CD4-positive, alpha-beta T cell treated with Interleukin-17A for 4 hours (primary cell): ENCODE measurements around the gene FOXD4.
A peak's percentile ranks its signal among the peaks of the same experiment; 100 is the strongest.
"Not testable (repeated sequence)": the region's sequence is repeated elsewhere in the genome, so short reads cannot be mapped to it uniquely, and the experiment has no call there.

Experiments
- DNase-seq: peaks from one replicate; pipeline ENCODE4 v3.0.0-alpha.2; 2020; ENCODE audit warnings: mixed read lengths

FOXD4 gene

DNA sequence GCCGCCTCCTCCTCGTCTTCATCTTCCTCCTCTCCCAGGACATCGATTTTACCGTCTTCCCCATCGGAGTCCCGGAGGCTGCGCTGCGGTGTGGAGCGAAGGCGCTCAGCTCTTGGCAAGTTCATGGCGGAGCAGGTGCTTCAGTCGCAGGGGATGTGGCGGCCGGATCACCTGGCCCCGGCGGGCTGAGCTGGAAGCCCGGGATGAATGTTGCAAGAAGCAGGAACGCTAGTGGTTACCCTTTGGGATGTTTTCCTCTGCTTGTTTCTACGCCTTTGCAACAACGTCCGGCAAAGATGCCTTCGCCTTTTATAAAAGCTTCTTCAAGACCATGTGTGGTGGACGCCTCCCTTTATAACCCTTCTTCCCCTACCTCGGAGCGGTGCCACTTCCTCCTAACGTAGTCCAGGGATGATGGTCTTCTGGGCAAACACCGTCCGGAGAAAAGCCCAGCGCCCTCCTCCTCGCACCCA is at the start of gene FOXD4:
FOXD4 (minus strand) TSS at position 423 of the 473 bp plus-strand sequence; CDS start at position 125, 298 bp downstream.
- DNase-seq, result not testable (repeated sequence)

- not testable (repeated sequence) for DNase-seq
Measured at GRCh38 chr9:159871-160270, 41.7 kb upstream of the FOXD4 start.

DNA sequence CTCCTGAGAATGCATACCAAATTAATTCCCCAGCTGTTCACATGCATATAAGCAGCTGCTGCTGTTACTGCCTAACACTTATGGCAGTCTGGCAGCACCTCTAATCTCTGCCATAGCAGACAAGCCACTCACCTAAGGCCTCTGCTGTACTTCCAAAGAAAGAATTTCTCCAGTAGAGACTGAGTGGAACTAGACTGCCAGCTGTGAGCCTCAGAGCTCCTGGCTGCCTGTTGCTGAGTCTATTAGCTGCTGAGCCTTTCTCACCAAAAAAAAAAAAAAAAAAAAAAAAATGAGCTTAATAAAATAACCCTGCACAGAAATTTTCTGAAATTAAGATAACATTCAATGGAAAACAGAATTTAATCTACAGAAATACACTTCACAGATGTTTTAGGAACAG is 33.0 kb upstream of the FOXD4 start:
- not testable (repeated sequence) for DNase-seq

DNA sequence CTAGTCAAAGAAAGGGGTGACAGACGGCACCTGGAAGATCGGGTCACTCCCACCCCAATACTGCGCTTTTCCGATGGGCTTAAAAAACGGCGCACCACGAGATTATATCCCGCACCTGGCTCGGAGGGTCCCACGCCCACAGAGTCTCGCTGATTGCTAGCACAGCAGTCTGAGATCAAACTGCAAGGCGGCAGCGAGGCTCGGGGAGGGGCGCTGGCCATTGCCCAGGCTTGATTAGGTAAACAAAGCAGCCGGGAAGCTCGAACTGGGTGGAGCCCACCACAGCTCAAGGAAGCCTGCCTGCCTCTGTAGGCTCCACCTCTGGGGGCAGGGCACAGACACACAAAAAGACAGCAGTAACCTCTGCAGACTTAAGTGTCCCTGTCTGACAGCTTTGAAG is 21.7 kb upstream of the FOXD4 start:
- not testable (repeated sequence) for DNase-seq

DNA sequence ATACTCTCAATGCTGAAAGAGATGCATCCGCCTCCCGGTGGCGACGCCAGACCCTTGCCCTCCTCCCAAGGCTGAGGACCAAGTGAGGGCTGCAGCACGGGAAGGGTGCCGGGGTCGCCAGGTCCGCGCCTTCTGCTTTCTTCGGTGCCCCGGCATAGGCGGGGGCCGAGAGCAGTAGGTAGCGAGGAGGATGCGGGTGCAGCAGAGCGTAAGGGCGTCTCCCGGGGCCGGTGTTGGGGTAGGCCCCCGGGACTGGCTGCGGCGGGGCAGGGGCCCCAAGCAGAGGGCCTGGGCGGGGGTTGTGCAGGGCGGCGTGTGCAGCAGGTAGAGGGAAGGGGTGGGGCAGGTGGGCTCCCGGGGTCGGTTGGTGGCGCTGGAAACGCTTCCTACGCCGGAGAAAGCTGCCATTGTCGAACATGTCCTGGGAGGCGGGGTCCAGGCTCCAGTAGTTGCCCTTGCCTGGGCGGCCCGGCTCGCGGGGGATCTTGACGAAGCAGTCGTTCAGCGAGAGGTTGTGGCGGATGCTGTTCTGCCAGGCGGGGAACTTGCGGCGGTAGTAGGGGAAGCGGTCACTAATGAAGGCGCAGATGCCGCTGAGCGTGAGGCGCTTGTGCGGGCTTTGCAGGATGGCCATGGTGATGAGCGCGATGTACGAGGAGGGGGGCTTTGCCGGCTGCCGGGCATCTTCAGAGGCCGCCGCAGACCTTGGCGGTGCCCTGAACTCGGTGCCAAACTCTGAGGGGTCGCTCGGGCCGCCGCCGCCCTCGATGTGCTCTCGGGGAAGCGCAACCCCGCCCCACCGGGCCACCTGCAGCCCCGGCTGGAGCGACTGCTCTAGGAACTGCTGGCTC is 848 bp downstream of the FOXD4 start:
- peak; percentile 21 for DNase-seq

- not testable (repeated sequence) for DNase-seq
Measured at GRCh38 chr9:116239-117077, 1.8 kb downstream of the FOXD4 start.

DNA sequence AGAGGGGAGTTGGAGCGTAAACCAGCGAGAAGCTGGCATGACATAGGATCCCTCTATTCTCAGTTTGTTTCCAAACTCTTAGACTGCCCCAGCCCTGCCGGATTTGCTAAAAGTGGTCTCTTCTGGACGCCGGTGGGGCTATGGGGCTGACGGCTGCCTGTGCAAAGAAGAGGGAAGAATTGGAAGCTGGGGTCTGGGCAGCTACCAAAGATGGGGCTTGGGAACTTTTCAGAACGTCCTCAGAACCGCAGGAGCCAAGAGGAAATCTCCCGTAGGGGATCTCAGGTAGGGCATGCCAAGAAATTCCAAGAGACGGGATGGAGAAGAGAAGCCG is 3.1 kb downstream of the FOXD4 start:
- not testable (repeated sequence) for DNase-seq

GRCh38 chr9:114267-115117 is 3.7 kb downstream of the FOXD4 start:
- DNase-seq, result not testable (repeated sequence)

DNA sequence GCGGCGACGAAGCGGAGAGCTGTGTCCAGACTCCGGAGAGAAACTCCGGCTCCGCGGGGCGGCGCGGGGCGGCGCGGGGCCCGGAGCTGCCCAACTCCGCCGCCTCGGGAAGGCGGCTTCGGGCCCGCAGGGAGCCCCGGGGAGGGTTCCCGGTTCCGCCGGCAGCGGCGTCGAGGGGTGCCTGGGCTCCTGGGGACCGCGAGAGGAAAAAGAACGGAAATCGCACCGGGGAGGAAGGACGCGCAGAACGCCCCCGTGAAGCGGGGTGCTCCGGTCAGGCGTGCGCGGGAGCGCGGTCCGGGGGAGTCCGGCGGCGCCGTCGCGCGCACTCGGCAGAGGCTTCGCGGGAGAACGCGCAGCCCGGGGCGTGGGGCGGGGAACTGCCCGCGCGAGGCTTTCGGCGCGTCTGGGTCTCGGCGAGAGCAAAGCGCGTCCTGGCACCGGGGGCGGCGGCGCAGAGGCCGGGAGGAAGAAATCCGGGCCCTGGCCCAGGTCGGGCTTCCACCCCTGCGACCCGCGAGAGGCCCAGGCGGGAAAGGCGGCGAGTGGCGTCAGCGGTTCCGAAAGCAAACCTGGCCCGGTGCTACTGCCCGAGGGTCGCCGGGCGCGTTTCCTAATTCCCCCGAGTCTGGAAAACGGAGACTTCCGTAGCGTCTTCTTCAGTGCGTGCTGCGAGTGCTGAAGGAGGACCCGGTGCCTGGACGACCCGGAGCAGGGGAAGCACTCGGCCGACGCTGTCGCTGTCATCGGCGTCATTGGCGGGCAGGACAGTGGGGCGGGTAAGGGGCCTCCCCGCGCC is 4.5 kb downstream of the FOXD4 start:
- peak; percentile 40 for DNase-seq

DNA sequence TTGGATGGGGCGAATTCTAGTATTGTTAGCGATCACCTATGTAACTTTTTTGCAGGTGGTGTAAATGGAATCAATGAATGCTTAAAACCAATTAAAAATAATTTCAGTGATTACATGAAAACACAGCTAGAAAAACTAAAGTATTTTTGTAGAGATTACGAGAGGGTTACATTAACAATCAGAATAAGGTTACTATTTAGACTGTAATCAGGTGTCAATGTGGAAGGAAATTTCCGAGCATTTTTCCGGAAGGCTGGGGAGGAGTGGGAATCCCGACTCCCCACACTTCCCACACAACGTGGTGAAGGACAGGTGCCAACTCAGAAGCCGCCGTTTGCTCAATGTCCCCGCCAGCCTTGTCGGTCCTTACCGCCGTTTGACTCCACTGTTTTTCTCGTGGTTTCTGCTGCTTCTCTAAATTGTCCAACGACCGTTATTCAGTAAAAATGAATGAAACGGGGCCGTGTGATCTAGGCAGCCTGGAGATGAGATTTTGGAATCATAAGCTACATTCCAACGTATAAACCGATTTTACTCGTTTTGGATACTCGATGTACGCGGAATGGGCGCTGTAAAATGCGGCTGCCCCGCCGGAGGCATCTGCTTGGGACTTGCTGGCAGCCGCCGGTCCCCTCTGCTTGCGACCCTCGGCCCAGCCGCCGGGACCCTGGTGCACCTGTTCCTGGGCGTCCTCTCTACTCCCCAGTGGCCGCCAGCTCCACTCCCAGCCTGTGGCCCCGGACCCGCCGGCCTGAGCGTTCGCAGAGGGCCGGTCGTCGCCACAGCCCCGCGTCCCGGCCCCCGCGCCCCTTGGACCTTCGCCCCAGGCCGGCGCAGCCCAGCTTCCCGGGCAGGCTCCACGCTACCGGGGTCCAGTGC is 5.4 kb downstream of the FOXD4 start:
- not testable (repeated sequence) for DNase-seq

DNA sequence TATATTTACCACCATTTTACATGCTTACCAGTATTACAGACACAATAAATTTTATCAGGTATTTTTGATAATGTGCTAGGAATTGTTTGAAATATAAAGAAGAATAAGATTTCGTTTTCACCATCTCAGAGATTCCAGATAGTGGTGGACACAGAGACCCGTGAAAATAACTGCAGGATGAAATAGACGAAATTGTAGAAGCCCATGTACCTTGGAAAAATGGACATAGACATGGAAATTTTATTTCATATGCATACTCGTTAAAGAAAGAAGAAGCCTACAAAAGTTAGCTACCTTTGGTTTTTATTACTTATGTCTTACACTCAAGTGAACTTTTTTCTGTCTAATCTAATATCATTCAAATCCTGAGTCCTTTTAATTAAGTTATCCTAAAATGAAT is 7.5 kb downstream of the FOXD4 start:
- DNase-seq, result not testable (repeated sequence)

- DNase-seq, result not testable (repeated sequence)
Measured at GRCh38 chr9:109540-109939, 8.7 kb downstream of the FOXD4 start.

- DNase-seq, result not testable (repeated sequence)
Measured at GRCh38 chr9:108742-109495, 9.3 kb downstream of the FOXD4 start.

DNA sequence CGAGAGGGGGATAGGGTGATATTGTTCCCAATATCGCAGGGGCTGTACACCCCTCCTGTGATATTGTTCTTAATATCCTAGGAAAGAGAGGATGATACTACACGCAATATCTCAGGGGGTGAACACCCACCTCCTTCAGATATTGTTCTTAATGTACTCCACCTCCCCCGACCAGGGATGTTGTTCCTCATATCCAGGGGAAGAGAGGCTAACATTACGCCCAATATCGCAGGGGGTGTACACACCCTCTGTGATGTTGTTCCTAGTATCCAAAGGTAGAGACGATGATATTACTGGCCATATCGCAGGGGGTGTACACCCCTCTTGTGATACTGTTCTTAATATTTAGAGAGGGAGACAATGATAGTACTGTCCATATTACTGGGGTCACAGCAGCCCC is 12.2 kb downstream of the FOXD4 start:
- DNase-seq, result not testable (repeated sequence)

GRCh38 chr9:100430-100829 is 17.8 kb downstream of the FOXD4 start:
- not testable (repeated sequence) for DNase-seq

DNA sequence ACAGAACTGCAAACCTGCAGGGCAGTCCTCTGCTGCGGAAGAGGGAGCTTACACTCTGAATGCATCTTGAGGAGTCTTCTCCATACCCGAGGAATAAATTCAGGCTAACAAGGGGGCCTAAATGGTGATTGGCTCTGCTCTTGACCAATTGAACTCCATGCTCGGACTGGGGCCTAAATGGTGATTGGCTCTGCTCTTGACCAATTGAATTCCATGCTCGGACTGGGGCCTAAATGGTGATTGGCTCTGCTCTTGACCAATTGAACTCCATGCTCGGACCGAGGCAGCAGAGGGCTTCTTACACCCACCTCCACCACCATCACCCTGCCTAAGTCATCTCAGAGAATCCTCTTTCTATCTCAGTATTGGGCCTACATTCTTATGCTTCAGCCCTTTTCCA is 18.4 kb downstream of the FOXD4 start:
- DNase-seq, result not testable (repeated sequence)

GRCh38 chr9:98775-99174 is 19.4 kb downstream of the FOXD4 start:
- DNase-seq, result not testable (repeated sequence)

- DNase-seq, result not testable (repeated sequence)
Measured at GRCh38 chr9:94992-95391, 23.2 kb downstream of the FOXD4 start.

- not testable (repeated sequence) for DNase-seq
Measured at GRCh38 chr9:94323-94722, 23.9 kb downstream of the FOXD4 start.

DNA sequence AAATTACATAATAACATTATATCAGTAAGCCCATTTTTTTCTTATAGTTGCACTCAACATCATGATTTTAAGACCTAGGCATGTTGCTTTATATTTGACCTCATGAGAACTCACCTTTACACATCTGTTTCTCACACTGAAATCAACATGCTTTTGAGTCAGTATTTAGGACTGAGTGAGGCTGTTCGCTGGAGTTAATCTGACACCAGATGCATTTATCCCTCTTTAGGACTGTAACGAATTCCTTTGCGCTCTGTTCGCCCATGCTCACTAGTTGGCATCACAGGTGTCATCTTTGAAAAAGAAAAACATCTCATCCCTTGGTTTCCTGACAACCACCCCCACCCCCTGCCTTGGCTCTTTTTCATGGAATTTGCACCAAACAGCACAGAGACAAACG is 24.3 kb downstream of the FOXD4 start:
- not testable (repeated sequence) for DNase-seq
